Left ventricle myocardium superior (tissue), 1 donor: ENCODE results near the gene AGK. TPM values are rescaled to one million over a fixed set of nuclear protein-coding genes. Genes with fewer than 3 reads are reported as not detected.
"Not testable (repeated sequence)": the region's sequence is repeated elsewhere in the genome, so short reads cannot be mapped to it uniquely, and the experiment has no call there.

Experiments
- ATAC-seq: fragments of 200-7000 bp; cut with Tn5 transposase; one replicate; pipeline ENCODE4 v1.9.1; 2020; ENCODE audit warnings: mild to moderate bottlenecking, moderate library complexity
- DNase-seq: peaks from one replicate; pipeline ENCODE4 v3.0.0-alpha.2; 2020
- intact Hi-C: fragments of 100-400 bp; cut with micrococcal nuclease; formaldehyde crosslinking; loops from one replicate; pipeline ENCODE4 v1.11.0; 2022
- total RNA-seq: library from RNA; stranded (reverse); fragmentation: NEBNext Ultra II Directional; extraction: Animal tissue kit (Norgen Biotek cat#: 25700); gene quantifications from one replicate; pipeline ENCODE4 v1.2.1, GENCODE V29; 2021
- donor health status: DM: no; HTN: yes; CAD: no; lungs with severe emphysema.

The AGK gene
- total RNA-seq, 1 donor from 2014 or later, result 37.7 TPM

- intact Hi-C loops, result no loop called here
- ATAC-seq, result no peak
- DNase-seq, result no peak
These were observed 80.3 kb downstream of the AGK start for GRCh38 chr7:141631525-141631924.

- DNase-seq (no peak), ATAC-seq (peak; percentile 64)
- intact Hi-C loops, result no loop called here
These were observed 82.9 kb downstream of the AGK start for GRCh38 chr7:141634065-141634464.

GRCh38 chr7:141636053-141636452, 84.8 kb downstream of the AGK start:
- intact Hi-C loops, result no loop called here
- DNase-seq (no peak), ATAC-seq (no peak)

GRCh38 chr7:141640239-141640840, 89.1 kb downstream of the AGK start:
- DNase-seq (no peak), ATAC-seq (no peak)
- intact Hi-C loops, result loop anchor here (10.0 kb wide), 1 partner anchor 96 kb away; no protein-coding TSS in a partner anchor

- DNase-seq, result no peak
- peak; percentile 57 for ATAC-seq
- intact Hi-C loops, result loop anchor here (10.0 kb wide), 1 partner anchor 97 kb away; no protein-coding TSS in a partner anchor
These were observed 90.7 kb downstream of the AGK start for GRCh38 chr7:141641876-141642275.

GRCh38 chr7:141645188-141645587, 94.0 kb downstream of the AGK start:
- DNase-seq (no peak), ATAC-seq (no peak)
- intact Hi-C loops, result loop anchor here (10.0 kb wide), 1 partner anchor 100 kb away; no protein-coding TSS in a partner anchor

GRCh38 chr7:141646826-141647480, 95.7 kb downstream of the AGK start:
- ATAC-seq, result no peak
- no peak for DNase-seq
- intact Hi-C loops, result loop anchor here (10.0 kb wide), 1 partner anchor 102 kb away; no protein-coding TSS in a partner anchor

GRCh38 chr7:141647701-141648100, 96.5 kb downstream of the AGK start:
- ATAC-seq, DNase-seq: not testable (repeated sequence)
- intact Hi-C loops, result loop anchor here (10.0 kb wide), 1 partner anchor 103 kb away; no protein-coding TSS in a partner anchor

DNA sequence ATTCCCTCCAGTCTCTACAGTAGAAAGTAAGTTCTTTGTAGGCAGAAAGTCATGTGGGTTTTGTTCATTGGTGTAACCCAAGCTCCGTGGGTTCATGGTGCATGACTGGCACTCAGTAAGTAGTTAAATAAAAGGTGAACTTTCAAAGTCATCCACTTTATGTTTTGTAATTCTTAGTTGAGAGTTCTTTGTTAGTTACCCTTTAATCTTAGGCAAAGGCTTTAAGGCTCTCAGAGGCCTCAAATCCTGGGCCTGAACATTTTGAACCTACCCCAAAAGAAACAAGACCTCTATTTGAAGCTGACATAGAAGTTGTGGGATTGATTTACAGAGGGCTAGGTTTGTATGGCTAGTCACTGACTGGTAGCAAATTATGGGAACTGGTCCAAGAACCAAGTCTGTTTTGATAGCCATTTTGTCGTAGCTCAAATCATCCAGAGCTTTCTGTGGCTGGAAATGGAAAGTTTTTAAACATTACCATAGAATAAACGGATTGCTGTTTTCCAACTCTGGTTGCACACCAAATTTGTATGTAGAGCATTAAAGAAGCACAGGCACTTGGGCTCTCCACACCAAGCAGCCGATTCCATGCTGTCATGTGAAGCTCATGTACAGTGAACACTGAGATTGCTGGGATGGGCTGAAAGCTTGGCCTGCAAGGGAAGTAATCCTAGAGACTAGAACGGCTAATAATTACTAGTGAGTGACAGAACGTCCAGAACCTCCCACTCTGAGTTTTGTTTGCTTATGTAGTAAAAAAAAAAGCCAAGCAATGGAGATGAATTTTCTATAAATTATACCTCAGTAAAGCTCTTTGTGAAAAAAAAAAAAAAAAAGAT, 97.3 kb downstream of the AGK start:
- ATAC-seq (no peak), DNase-seq (no peak)
- intact Hi-C loops, result loop anchor here (10.0 kb wide), 1 partner anchor 104 kb away; no protein-coding TSS in a partner anchor

DNA sequence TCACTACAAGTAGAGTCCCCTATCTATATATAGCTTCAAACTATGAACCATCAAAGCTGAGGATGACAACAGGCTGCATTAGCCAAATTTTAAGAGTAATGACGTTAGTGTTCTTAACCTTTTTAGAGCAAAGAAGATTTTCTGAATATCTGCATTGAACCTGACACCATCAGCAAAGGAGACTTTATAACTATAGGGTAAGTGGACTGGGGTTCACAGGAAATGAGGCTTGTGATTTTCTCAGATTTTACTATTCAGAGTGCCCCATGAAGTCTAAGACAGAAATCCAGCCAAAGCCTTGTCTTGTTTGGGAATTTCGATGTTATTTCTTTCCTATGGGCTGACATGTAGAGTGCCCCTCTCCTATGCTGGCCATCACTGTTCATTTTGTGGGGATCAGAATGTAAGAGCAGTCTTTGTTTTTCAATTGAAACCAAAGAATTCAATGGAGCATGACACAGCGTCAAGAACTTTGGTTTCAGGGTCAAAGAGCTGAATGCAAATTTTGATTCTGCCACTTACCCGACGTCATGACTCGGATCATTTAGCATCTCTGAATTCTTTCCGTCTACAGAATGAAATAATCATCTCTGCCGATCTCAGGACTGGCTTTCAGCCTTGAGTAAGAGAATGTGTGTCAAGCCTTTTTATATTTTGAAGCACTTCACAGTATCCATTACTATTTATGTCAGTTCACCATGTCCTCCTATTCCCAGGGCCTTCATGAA, 98.1 kb downstream of the AGK start:
- ATAC-seq (no peak), DNase-seq (no peak)
- intact Hi-C loops, result loop anchor here (10.0 kb wide), 1 partner anchor 104 kb away; no protein-coding TSS in a partner anchor

GRCh38 chr7:141649865-141650634, 98.8 kb downstream of the AGK start:
- peak; percentile 88 for ATAC-seq
- intact Hi-C loops, result loop anchor here (10.0 kb wide), 3 partner anchors 65 to 135 kb away; no protein-coding TSS in a partner anchor
- no peak for DNase-seq

- DNase-seq (no peak), ATAC-seq (no peak)
- intact Hi-C loops, result loop anchor here (10.0 kb wide), 2 partner anchors 63 to 133 kb away; no protein-coding TSS in a partner anchor
These were observed 100.2 kb downstream of the AGK start for GRCh38 chr7:141651417-141651816.

- intact Hi-C loops, result loop anchor here (10.0 kb wide), 2 partner anchors 62 to 132 kb away; no protein-coding TSS in a partner anchor
- ATAC-seq (no peak), DNase-seq (no peak)
These were observed 101.5 kb downstream of the AGK start for GRCh38 chr7:141652691-141653090.

- DNase-seq (no peak), ATAC-seq (peak; percentile 58)
- intact Hi-C loops, result loop anchor here (10.0 kb wide), 2 partner anchors 60 to 130 kb away; no protein-coding TSS in a partner anchor
These were observed 103.3 kb downstream of the AGK start for GRCh38 chr7:141654551-141654950.

DNA sequence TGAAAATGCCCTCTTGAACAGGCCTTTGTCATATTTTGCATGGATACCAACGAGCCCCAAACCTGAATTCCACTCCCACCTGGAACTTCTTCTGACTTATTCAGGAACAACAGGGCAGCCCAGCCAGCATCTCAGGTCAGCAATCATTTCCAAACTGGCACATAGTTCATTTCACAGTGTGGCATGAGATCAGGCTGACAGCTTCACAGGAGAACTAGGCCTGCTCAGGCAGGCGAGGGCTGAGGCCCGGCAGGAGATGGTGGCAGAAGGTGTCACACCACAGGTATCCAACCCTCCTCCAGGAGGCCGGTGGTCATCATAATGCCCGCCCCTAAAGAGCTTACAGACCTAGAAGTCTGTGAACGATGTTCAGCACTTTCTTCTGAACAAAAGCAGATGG, 108.3 kb downstream of the AGK start:
- intact Hi-C loops, result loop anchor here (10.0 kb wide), 2 partner anchors 55 to 125 kb away; no protein-coding TSS in a partner anchor
- ATAC-seq, result no peak
- DNase-seq, result no peak

- ATAC-seq, result peak; percentile 58
- intact Hi-C loops, result no loop called here
- DNase-seq, result no peak
These were observed 109.0 kb downstream of the AGK start for GRCh38 chr7:141660259-141660658.

DNA sequence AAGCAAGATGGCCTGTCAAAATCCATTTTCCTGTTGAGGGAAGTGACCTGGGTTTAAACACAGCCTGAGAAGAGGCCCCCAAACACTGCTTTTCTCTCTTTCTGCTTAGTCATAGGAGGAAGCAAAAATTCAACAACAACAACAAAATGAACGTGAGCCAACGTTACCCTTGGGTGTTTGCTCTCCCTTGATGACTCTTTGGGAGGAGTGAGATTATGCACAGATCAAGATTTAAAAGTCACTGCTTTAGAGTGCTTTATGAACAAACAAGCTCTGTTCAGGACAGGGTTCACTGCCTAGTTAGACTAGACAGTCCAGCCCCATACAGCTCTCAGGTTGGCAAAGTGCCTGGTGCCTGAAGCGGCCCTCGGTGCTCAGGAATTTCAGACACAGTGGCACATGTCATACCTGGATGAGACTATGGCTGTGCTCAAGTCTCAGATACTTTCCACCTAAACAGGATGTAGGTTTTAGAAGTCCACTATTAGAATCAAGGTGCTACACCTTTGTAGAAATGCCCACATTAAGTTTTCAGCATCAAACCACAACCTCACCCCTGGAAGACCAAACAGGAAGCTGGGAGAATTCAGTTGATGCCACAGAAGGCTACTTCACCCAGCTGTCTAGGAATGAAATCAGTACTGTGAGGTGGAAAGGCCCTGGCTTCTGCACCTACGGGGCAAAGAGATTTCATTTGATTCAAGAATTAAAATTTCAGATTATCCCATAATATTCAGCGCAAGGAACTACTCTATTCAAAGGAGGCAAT, 112.1 kb downstream of the AGK start:
- DNase-seq, result no peak
- intact Hi-C loops, result no loop called here
- ATAC-seq, result peak; percentile 61
